Measurements from ENCODE around the gene PTPRU.
"Not testable (repeated sequence)": the region's sequence is repeated elsewhere in the genome, so short reads cannot be mapped to it uniquely, and the experiment has no call there.

The PTPRU gene

DNA sequence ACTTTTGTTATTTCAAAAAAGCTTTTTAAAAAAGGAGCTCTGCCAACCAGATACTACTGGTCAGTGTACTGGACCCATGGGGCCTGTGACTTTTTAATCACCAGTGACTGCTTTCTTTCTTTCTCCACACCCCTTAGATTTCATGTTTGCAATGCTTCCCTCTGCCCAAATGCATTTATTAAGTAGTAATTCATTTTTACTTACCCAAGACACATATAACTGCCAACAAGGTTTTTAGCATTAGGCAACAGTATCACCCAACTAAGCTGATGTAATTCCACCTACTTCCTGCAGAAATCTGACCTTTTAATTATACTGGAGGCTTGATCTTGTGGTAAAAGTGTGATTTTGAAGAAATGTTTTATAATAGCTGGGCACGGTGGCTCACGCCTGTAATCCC is 18.1 kb upstream of the PTPRU start:
- Histone ChIP-seq H3K9ac (ENCODE audit: low read length) (no peak overlapping the region), H2AFZ (ENCODE audit: low read depth, low read length, severe bottlenecking) (no peak overlapping the region), H3K9me2 (replicated peaks; ENCODE audit: insufficient read depth, low read length) (no peaks in the 10 kb centered on the region), H4K20me1 (ENCODE audit: low read depth, low read length) (no peaks in the 10 kb centered on the region), H3K9me3 (ENCODE audit: insufficient read depth, low read length) (no peaks in the 10 kb centered on the region), H3F3A (ENCODE audit: insufficient read depth) (no peaks in the 10 kb centered on the region), H3K79me2 (ENCODE audit: insufficient read depth, low read length) (no peaks in the 10 kb centered on the region), H3K36me3 (ENCODE audit: low read length) (0 out of 2 replicates have a peak, but pooled peaks cover 6% of the 10 kb centered on the region), H3K4me2 (ENCODE audit: low read depth, low read length, poor library complexity, severe bottlenecking) (no peak overlapping the region), H3K4me3 (ENCODE audit: insufficient read depth, low read length, poor library complexity, severe bottlenecking) (no peak overlapping the region), H3K27ac (ENCODE audit: low read depth, low read length) (no peak overlapping the region), H3K27me3 (ENCODE audit: low read length) (no peaks in the 10 kb centered on the region)
- TF ChIP-seq, protein P1, sequence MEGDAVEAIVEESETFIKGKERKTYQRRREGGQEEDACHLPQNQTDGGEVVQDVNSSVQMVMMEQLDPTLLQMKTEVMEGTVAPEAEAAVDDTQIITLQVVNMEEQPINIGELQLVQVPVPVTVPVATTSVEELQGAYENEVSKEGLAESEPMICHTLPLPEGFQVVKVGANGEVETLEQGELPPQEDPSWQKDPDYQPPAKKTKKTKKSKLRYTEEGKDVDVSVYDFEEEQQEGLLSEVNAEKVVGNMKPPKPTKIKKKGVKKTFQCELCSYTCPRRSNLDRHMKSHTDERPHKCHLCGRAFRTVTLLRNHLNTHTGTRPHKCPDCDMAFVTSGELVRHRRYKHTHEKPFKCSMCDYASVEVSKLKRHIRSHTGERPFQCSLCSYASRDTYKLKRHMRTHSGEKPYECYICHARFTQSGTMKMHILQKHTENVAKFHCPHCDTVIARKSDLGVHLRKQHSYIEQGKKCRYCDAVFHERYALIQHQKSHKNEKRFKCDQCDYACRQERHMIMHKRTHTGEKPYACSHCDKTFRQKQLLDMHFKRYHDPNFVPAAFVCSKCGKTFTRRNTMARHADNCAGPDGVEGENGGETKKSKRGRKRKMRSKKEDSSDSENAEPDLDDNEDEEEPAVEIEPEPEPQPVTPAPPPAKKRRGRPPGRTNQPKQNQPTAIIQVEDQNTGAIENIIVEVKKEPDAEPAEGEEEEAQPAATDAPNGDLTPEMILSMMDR (IDR thresholded peaks at IDR 0.05; ENCODE audit: insufficient read depth, low read length, poor library complexity, severe bottlenecking): no peak
- no peak for TF ChIP-seq EZH2phosphoT487 (conservative IDR thresholded peaks at IDR 0.05; ENCODE audit: low read length)

DNA sequence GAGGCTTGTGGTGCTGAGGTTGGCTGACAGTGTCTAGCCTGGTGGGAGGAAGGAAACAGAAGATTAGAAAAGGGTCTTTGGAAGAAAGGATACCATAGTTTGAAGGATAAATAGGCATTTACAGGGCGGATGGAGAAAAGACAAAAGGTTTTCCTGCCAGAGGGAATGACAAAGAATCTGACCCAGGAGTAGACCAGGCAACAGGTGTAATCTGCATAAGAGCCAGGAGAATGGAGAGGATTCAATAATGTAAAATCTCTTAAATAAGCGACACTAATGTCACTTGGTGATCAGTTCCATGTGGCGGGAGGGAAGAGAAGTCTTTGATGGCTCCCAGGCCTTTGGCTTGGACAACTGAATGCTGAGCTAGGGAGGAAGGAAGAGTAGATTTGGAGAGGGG is 15.0 kb upstream of the PTPRU start:
- Histone ChIP-seq H3K27me3 (ENCODE audit: low read length) (no peaks in the 10 kb centered on the region), H3K79me2 (ENCODE audit: insufficient read depth, low read length) (no peaks in the 10 kb centered on the region), H4K20me1 (ENCODE audit: low read depth, low read length) (no peaks in the 10 kb centered on the region), H3F3A (ENCODE audit: insufficient read depth) (no peaks in the 10 kb centered on the region), H3K36me3 (ENCODE audit: low read length) (0 out of 2 replicates have a peak, but pooled peaks cover 6% of the 10 kb centered on the region), H3K27ac (ENCODE audit: low read depth, low read length) (no peak overlapping the region), H3K9me2 (replicated peaks; ENCODE audit: insufficient read depth, low read length) (no peaks in the 10 kb centered on the region), H3K4me2 (ENCODE audit: low read depth, low read length, poor library complexity, severe bottlenecking) (no peak overlapping the region), H3K4me3 (ENCODE audit: insufficient read depth, low read length, poor library complexity, severe bottlenecking) (no peak overlapping the region), H3K9ac (ENCODE audit: low read length) (no peak overlapping the region), H2AFZ (ENCODE audit: low read depth, low read length, severe bottlenecking) (no peak overlapping the region), H3K9me3 (ENCODE audit: insufficient read depth, low read length) (no peaks in the 10 kb centered on the region)
- no peak for TF ChIP-seq EZH2phosphoT487 (conservative IDR thresholded peaks at IDR 0.05; ENCODE audit: low read length)
- TF ChIP-seq, protein P1 (IDR thresholded peaks at IDR 0.05; ENCODE audit: insufficient read depth, low read length, poor library complexity, severe bottlenecking): no peak

DNA sequence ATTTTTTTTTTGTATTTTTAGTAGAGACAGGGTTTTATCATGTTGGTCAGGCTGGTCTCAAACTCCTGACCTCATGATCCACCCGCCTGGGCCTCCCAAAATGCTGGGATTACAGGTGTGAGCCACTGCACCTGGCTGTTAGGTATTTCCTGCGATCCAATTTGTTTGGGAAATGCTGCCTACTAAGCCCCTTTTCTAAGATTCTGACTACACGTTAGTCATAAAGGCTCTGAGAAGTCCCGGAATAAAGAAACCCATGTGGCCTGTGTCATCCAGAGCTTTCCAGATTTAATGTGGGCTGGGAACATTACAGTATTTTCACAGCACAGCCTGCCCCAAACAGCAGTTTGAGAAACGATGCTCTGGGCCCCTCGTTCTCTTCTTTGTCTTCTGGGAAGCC is 14.1 kb upstream of the PTPRU start:
- not testable (repeated sequence) for H4K20me1 ChIP-seq (ENCODE audit: low read depth, low read length); H3K9me2 ChIP-seq (replicated peaks; ENCODE audit: insufficient read depth, low read length); H3K9me3 ChIP-seq (ENCODE audit: insufficient read depth, low read length); H3K27me3 ChIP-seq (ENCODE audit: low read length); H3K79me2 ChIP-seq (ENCODE audit: insufficient read depth, low read length); H3K27ac ChIP-seq (ENCODE audit: low read depth, low read length); H3F3A ChIP-seq (ENCODE audit: insufficient read depth); H3K9ac ChIP-seq (ENCODE audit: low read length); H2AFZ ChIP-seq (ENCODE audit: low read depth, low read length, severe bottlenecking); H3K4me2 ChIP-seq (ENCODE audit: low read depth, low read length, poor library complexity, severe bottlenecking); H3K36me3 ChIP-seq (ENCODE audit: low read length); H3K4me3 ChIP-seq (ENCODE audit: insufficient read depth, low read length, poor library complexity, severe bottlenecking)

DNA sequence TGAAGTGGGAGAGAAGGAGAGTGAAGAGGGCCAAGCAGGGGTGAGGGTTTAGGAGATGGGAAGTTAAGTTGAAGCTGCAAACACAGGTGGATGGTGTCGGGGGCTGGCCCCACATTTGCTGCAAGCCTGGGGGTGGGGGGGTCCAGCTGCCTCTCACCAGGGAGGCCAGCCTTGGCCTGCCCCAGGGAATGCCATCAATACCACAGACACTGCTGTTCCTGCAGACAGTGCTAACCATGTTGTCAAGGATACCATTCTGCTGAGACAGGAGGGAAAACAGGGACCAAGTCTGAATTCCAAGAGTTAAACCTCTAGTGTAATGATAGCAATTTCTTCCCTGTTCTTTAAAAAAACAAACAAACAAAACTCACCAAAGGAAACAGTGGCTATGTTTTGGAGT is 13.6 kb upstream of the PTPRU start:
- no peaks in the 10 kb centered on the region for H3F3A ChIP-seq (ENCODE audit: insufficient read depth)
- H3K9me2 ChIP-seq (replicated peaks; ENCODE audit: insufficient read depth, low read length): no peaks in the 10 kb centered on the region
- no peak overlapping the region for H3K9ac ChIP-seq (ENCODE audit: low read length)
- no peaks in the 10 kb centered on the region for H3K27me3 ChIP-seq (ENCODE audit: low read length)
- H2AFZ ChIP-seq (ENCODE audit: low read depth, low read length, severe bottlenecking): no peak overlapping the region
- 0 out of 2 replicates have a peak, but pooled peaks cover 4% of the 10 kb centered on the region for H3K79me2 ChIP-seq (ENCODE audit: insufficient read depth, low read length)
- H3K9me3 ChIP-seq (ENCODE audit: insufficient read depth, low read length): no peaks in the 10 kb centered on the region
- 0 out of 2 replicates have a peak, but pooled peaks cover 6% of the 10 kb centered on the region for H3K36me3 ChIP-seq (ENCODE audit: low read length)
- no peaks in the 10 kb centered on the region for H4K20me1 ChIP-seq (ENCODE audit: low read depth, low read length)
- no peak overlapping the region for H3K27ac ChIP-seq (ENCODE audit: low read depth, low read length)
- no peak overlapping the region for H3K4me2 ChIP-seq (ENCODE audit: low read depth, low read length, poor library complexity, severe bottlenecking)
- H3K4me3 ChIP-seq (ENCODE audit: insufficient read depth, low read length, poor library complexity, severe bottlenecking): no peak overlapping the region
- TF ChIP-seq, protein P1 (IDR thresholded peaks at IDR 0.05; ENCODE audit: insufficient read depth, low read length, poor library complexity, severe bottlenecking): no peak
- TF ChIP-seq EZH2phosphoT487 (conservative IDR thresholded peaks at IDR 0.05; ENCODE audit: low read length): no peak
